ENCODE data around the gene HNF4A. TPM values are rescaled to one million over a fixed set of nuclear protein-coding genes. Genes with fewer than 3 reads are reported as not detected.

The HNF4A gene
- total and polyA plus RNA-seq, 2 donors (not counting 3 experiments of a cell fraction or from before 2014, with no cell fraction given) = not detected

DNA sequence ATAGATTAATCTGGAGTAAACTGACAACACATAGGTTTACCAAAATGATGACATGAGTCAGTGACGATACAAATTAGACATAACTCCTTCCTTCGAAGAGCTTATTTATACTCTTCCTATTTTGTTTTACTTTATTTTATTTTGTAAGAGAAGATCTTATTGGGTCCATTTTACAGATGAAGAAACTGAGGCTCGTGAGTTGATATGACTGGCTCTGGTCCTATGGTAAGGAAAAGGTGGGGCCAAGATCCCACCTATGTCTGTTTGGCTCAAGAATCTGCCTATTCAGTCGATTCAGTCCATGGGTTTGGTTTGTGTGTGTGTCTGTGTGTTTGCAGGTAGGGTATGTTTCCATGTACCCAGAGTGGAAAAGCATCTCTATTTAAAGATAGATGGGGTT lies 27.1 kb upstream of the HNF4A start:
- H2AFZ ChIP-seq (ENCODE audit: low read depth, low read length) = no peak overlapping the region
- intact Hi-C loops (cut with micrococcal nuclease) = no loop called here
- H3K4me2 ChIP-seq (ENCODE audit: insufficient read depth, low read length) = no peak overlapping the region
- TF ChIP-seq CTCF (IDR thresholded peaks at IDR 0.05; ENCODE audit: extremely low read depth in 1 of 2, insufficient read depth in 1 of 2, low read depth in 1 of 2, low read length in 2 of 2) = no peak
- DNase-seq (ENCODE audit: low read depth, low spot score) (no peak), FAIRE-seq (no peak)
- dilution Hi-C loops (cut with MboI; ENCODE audit: extremely low pct_ligation_motif_present, low sequenced_read_pairs) = no loop called here
- CTCF ChIA-PET = interaction anchor here (0.9 to 2.0 kb wide), 2 partner anchors 16 to 17 kb away, joined by 3 to 6 read pairs; partner anchors contain the start of gene FITM2
- BruUV-seq (replicated peaks) = no TSS peak
- POLR2A ChIA-PET = no interaction called here
- peaks cover 0 to 3% of the 10 kb centered on the region in 2 experiments for H3K27me3 ChIP-seq (ENCODE audit: control insufficient read depth in 2 of 2, insufficient read depth in 2 of 2, low read length in 2 of 2)
- H3K36me3 ChIP-seq (ENCODE audit: control insufficient read depth in 2 of 2, extremely low read depth in 1 of 2, insufficient read depth in 2 of 2, low read length in 2 of 2) = no peaks in the 10 kb centered on the region
- no peak overlapping the region for H3K9ac ChIP-seq (replicated peaks; ENCODE audit: extremely low read depth, insufficient read depth, low read length)
- no peaks in the 10 kb centered on the region for H3K79me2 ChIP-seq (ENCODE audit: control insufficient read depth, insufficient read depth, low read length)
- H3K9me1 ChIP-seq (replicated peaks; ENCODE audit: control insufficient read depth, extremely low read depth, insufficient read depth, low read length) = no peaks in the 10 kb centered on the region
- H3K4me1 ChIP-seq (ENCODE audit: control insufficient read depth, extremely low read depth, insufficient read depth, low read length) = no peaks in the 10 kb centered on the region
- no peak overlapping the region for H3K27ac ChIP-seq (ENCODE audit: insufficient read depth, low read depth, low read length)
- H3K4me3 ChIP-seq (replicated peaks in 1 of 3; ENCODE audit: insufficient read depth in 1 of 3, low read depth in 1 of 3, low read length in 3 of 3) = no peak overlapping the region
- no peaks in the 10 kb centered on the region for H4K20me1 ChIP-seq (replicated peaks; ENCODE audit: control insufficient read depth, extremely low read depth, insufficient read depth, low read length)
- H3K9me3 ChIP-seq (replicated peaks; ENCODE audit: control insufficient read depth, insufficient read depth, low read length) = no peaks in the 10 kb centered on the region

DNA sequence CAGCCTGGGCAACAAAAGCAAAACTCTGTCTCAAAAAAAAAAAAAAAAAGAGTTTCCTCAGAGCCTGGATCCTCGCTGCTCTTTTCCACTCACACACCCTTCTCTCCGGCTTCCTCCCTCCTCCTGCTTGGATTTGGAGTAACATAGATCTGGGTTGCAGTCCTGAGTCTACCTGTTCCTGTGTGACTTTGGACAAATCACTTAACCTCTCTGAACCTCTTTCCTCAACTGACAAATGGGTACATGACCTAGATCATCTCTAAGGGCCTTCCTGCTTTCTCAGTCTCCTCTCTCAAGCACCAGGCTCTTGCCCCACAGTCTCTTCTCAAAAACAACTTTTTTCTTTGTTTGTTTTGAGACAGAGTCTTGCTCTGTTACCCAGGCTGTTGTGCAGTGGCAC lies 24.3 kb upstream of the HNF4A start:
- no peak overlapping the region for H3K4me3 ChIP-seq (replicated peaks in 1 of 3; ENCODE audit: insufficient read depth in 1 of 3, low read depth in 1 of 3, low read length in 3 of 3)
- H3K27me3 ChIP-seq (ENCODE audit: control insufficient read depth in 2 of 2, insufficient read depth in 2 of 2, low read length in 2 of 2) = peaks cover 0 to 5% of the 10 kb centered on the region in 2 experiments
- no peaks in the 10 kb centered on the region for H3K79me2 ChIP-seq (ENCODE audit: control insufficient read depth, insufficient read depth, low read length)
- H3K9me3 ChIP-seq (replicated peaks; ENCODE audit: control insufficient read depth, insufficient read depth, low read length) = no peaks in the 10 kb centered on the region
- H4K20me1 ChIP-seq (replicated peaks; ENCODE audit: control insufficient read depth, extremely low read depth, insufficient read depth, low read length) = no peaks in the 10 kb centered on the region
- ChIA-PET CTCF (interaction anchor here (0.9 to 1.0 kb wide), 2 partner anchors 114 to 215 kb away, joined by 3 read pairs; no protein-coding TSS in a partner anchor), POLR2A (no interaction called here)
- no peaks in the 10 kb centered on the region for H3K36me3 ChIP-seq (ENCODE audit: control insufficient read depth in 2 of 2, extremely low read depth in 1 of 2, insufficient read depth in 2 of 2, low read length in 2 of 2)
- DNase-seq (ENCODE audit: low read depth, low spot score) = no peak
- no TSS peak for BruUV-seq (replicated peaks)
- H3K4me2 ChIP-seq (ENCODE audit: insufficient read depth, low read length) = no peak overlapping the region
- no peak for FAIRE-seq
- H3K9me1 ChIP-seq (replicated peaks; ENCODE audit: control insufficient read depth, extremely low read depth, insufficient read depth, low read length) = no peaks in the 10 kb centered on the region
- H3K27ac ChIP-seq (ENCODE audit: insufficient read depth, low read depth, low read length) = no peak overlapping the region
- TF ChIP-seq MYC (IDR thresholded peaks at IDR 0.05; ENCODE audit: low read depth, low read length) = no peak
- TF ChIP-seq MAX (IDR thresholded peaks at IDR 0.05; ENCODE audit: insufficient read depth, insufficient read length) = no peak
- no peak for TF ChIP-seq JUN (IDR thresholded peaks at IDR 0.05; ENCODE audit: borderline replicate concordance, insufficient read depth, insufficient read length, low read depth)
- no peak for TF ChIP-seq EZH2 (IDR thresholded peaks at IDR 0.05; ENCODE audit: borderline replicate concordance, low read depth, low read length, severe bottlenecking)
- H2AFZ ChIP-seq (ENCODE audit: low read depth, low read length) = no peak overlapping the region
- intact Hi-C loops (cut with micrococcal nuclease) = no loop called here
- no peak overlapping the region for H3K9ac ChIP-seq (replicated peaks; ENCODE audit: extremely low read depth, insufficient read depth, low read length)
- dilution Hi-C loops (cut with MboI; ENCODE audit: extremely low pct_ligation_motif_present, low sequenced_read_pairs) = no loop called here
- no peaks in the 10 kb centered on the region for H3K4me1 ChIP-seq (ENCODE audit: control insufficient read depth, extremely low read depth, insufficient read depth, low read length)
